DND-41 (cell line): ENCODE measurements around the gene MARCHF3.

Experiments
- ATAC-seq: fragments of 200-7000 bp; cut with Tn5 transposase; 3 replicates; pipeline ENCODE4 v1.9.1; 2021; ENCODE audit warnings: low read depth; ENCODE audit not compliant: insufficient read depth
- DNase-seq: peaks from one replicate; pipeline ENCODE4 v3.0.0-alpha.2; 2020
- H2AFZ ChIP-seq: 2 replicates; pipeline ENCODE4 v1.6.0; 2012; ENCODE audit warnings: low read depth, low read length
- H3K27ac ChIP-seq: 2 replicates; pipeline ENCODE4 v1.5.1; 2012; ENCODE audit warnings: low read length, inconsistent platforms
- H3K27me3 ChIP-seq: fragments of 200-600 bp; sonication (generic); 2 replicates; pipeline ENCODE4 v1.6.0; 2012; ENCODE audit warnings: low read length, mild to moderate bottlenecking, inconsistent platforms; ENCODE audit not compliant: insufficient read depth, poor library complexity
- H3K36me3 ChIP-seq: 2 replicates; pipeline ENCODE4 v1.5.1; 2012; ENCODE audit warnings: low read length, inconsistent platforms; ENCODE audit not compliant: insufficient read depth
- H3K4me1 ChIP-seq: 2 replicates; pipeline ENCODE4 v1.5.1; 2012; ENCODE audit warnings: mild to moderate bottlenecking, low read length; ENCODE audit not compliant: insufficient read depth
- H3K4me2 ChIP-seq: 2 replicates; pipeline ENCODE4 v1.6.0; 2012; ENCODE audit warnings: mild to moderate bottlenecking, moderate library complexity, low read length, inconsistent platforms; ENCODE audit not compliant: insufficient read depth
- H3K4me3 ChIP-seq, 2 experiments: fragments of 200-600 bp in 1 of 2; shearing (Covaris generic) in 1 of 2; 2 replicates each; pipeline ENCODE4 v1.5.1; 2012 to 2016; ENCODE audit warnings: inconsistent platforms in 2 of 2, low read length in 2 of 2, mild to moderate bottlenecking in 2 of 2, low read depth in 1 of 2, moderate library complexity in 1 of 2
- H3K79me2 ChIP-seq: 2 replicates; pipeline ENCODE4 v1.6.0; 2012; ENCODE audit warnings: low read length, inconsistent platforms; ENCODE audit not compliant: insufficient read depth
- H3K9ac ChIP-seq: 2 replicates; pipeline ENCODE4 v1.6.0; 2012; ENCODE audit warnings: low read depth, mild to moderate bottlenecking, inconsistent platforms, low read length, moderate library complexity
- H3K9me3 ChIP-seq: 2 replicates; pipeline ENCODE4 v1.5.1; 2012; ENCODE audit warnings: low read length, moderate library complexity, mild to moderate bottlenecking, inconsistent platforms; ENCODE audit not compliant: insufficient read depth, severe bottlenecking
- H4K20me1 ChIP-seq: 2 replicates; pipeline ENCODE4 v1.6.0; 2012; ENCODE audit warnings: low read length; ENCODE audit not compliant: insufficient read depth
- EZH2 ChIP-seq: IDR thresholded peaks from 3 replicates; pipeline ENCODE4 v1.6.1; 2012; ENCODE audit warnings: borderline replicate concordance, low read depth, mild to moderate bottlenecking, moderate library complexity, low read length, inconsistent platforms; ENCODE audit not compliant: severe bottlenecking
- TF ChIP-seq, protein P1 (sequence below): IDR thresholded peaks from 2 replicates; pipeline ENCODE4 v1.5.1; 2012; ENCODE audit warnings: borderline replicate concordance, low read length, moderate library complexity, mild to moderate bottlenecking; ENCODE audit not compliant: poor library complexity, severe bottlenecking; ENCODE audit errors: extremely low read depth

Gene MARCHF3

GRCh38 chr5:126924331-126925033 lies 105.9 kb downstream of the MARCHF3 start:
- Histone ChIP-seq H3K4me3 (no peak overlapping the region), H3K27me3 (no peaks in the 10 kb centered on the region), H3K9ac (no peak overlapping the region), H3K27ac (no peak overlapping the region), H3K4me1 (no peaks in the 10 kb centered on the region), H3K9me3 (no peaks in the 10 kb centered on the region), H3K36me3 (no peaks in the 10 kb centered on the region), H2AFZ (no peak overlapping the region), H3K79me2 (no peaks in the 10 kb centered on the region), H3K4me2 (no peak overlapping the region), H4K20me1 (no peaks in the 10 kb centered on the region)
- no peak for ATAC-seq
- TF ChIP-seq, protein P1, sequence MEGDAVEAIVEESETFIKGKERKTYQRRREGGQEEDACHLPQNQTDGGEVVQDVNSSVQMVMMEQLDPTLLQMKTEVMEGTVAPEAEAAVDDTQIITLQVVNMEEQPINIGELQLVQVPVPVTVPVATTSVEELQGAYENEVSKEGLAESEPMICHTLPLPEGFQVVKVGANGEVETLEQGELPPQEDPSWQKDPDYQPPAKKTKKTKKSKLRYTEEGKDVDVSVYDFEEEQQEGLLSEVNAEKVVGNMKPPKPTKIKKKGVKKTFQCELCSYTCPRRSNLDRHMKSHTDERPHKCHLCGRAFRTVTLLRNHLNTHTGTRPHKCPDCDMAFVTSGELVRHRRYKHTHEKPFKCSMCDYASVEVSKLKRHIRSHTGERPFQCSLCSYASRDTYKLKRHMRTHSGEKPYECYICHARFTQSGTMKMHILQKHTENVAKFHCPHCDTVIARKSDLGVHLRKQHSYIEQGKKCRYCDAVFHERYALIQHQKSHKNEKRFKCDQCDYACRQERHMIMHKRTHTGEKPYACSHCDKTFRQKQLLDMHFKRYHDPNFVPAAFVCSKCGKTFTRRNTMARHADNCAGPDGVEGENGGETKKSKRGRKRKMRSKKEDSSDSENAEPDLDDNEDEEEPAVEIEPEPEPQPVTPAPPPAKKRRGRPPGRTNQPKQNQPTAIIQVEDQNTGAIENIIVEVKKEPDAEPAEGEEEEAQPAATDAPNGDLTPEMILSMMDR = no peak
- TF ChIP-seq EZH2 = no peak
- DNase-seq = no peak

- H3K9ac ChIP-seq = no peak overlapping the region
- H3K4me3 ChIP-seq = no peak overlapping the region
- no peaks in the 10 kb centered on the region for H3K9me3 ChIP-seq
- no peak overlapping the region for H2AFZ ChIP-seq
- H3K27me3 ChIP-seq = no peaks in the 10 kb centered on the region
- no peak overlapping the region for H3K27ac ChIP-seq
- no peaks in the 10 kb centered on the region for H3K36me3 ChIP-seq
- H3K79me2 ChIP-seq = no peaks in the 10 kb centered on the region
- H4K20me1 ChIP-seq = no peaks in the 10 kb centered on the region
- H3K4me1 ChIP-seq = no peaks in the 10 kb centered on the region
- H3K4me2 ChIP-seq = no peak overlapping the region
- DNase-seq (no peak), ATAC-seq (no peak)
- TF ChIP-seq EZH2 = no peak
Observed at GRCh38 chr5:126921241-126922091, 108.9 kb downstream of the MARCHF3 start.

DNA sequence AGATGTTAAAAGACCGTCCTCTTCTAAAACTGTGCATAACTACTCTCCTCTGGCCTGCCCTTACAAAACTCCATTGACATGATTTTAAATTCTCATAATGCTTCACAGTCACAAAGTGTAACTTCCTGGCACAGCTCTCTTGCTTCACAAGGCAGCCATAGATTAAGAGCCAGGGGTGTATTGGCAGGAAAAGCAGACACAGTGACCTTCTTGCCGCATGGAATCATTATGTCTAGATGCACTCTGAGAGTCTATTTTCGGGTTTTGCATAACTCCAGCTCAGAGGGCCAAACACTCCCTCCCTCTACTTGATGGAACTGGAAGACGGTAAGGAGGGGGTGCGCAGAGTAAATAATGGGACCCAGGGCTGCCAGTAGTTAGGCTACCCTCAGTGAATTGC lies 110.1 kb downstream of the MARCHF3 start:
- Histone ChIP-seq H2AFZ (no peak overlapping the region), H3K9me3 (no peaks in the 10 kb centered on the region), H3K79me2 (no peaks in the 10 kb centered on the region), H3K4me2 (no peak overlapping the region), H3K27me3 (no peaks in the 10 kb centered on the region), H3K27ac (no peak overlapping the region), H3K36me3 (no peaks in the 10 kb centered on the region), H4K20me1 (no peaks in the 10 kb centered on the region), H3K9ac (no peak overlapping the region), H3K4me3 (no peak overlapping the region), H3K4me1 (no peaks in the 10 kb centered on the region)
- TF ChIP-seq EZH2 = no peak
- TF ChIP-seq, protein P1 = no peak
- no peak for ATAC-seq
- no peak for DNase-seq

GRCh38 chr5:126919566-126919965 lies 110.8 kb downstream of the MARCHF3 start:
- Histone ChIP-seq H3K79me2 (no peaks in the 10 kb centered on the region), H3K9ac (no peak overlapping the region), H4K20me1 (no peaks in the 10 kb centered on the region), H3K9me3 (no peaks in the 10 kb centered on the region), H3K27ac (no peak overlapping the region), H3K4me2 (no peak overlapping the region), H2AFZ (no peak overlapping the region), H3K36me3 (no peaks in the 10 kb centered on the region), H3K4me1 (no peaks in the 10 kb centered on the region), H3K27me3 (no peaks in the 10 kb centered on the region), H3K4me3 (no peak overlapping the region)
- no peak for TF ChIP-seq EZH2
- TF ChIP-seq, protein P1 = no peak
- DNase-seq = no peak
- ATAC-seq = no peak
